Sigmoid colon (tissue), 7 donors: ENCODE results near the gene GALNT13. TPM values are rescaled to one million over a fixed set of nuclear protein-coding genes. Genes with fewer than 3 reads are reported as not detected.

ENCODE experiments used
- DNase-seq: peaks from one replicate; pipeline ENCODE4 v3.0.0-alpha.2; 2019
- H3K27ac ChIP-seq, 4 donors: fragments of 200-600 bp; sonication (generic); one replicate each; pipeline ENCODE4 v1.5.1; 2016 to 2019; ENCODE audit warnings: mild to moderate bottlenecking in 1 of 4
- H3K27me3 ChIP-seq, 3 donors: fragments of 200-600 bp; sonication (generic); one replicate each; pipeline ENCODE4 v1.5.1; 2019; ENCODE audit warnings: mild to moderate bottlenecking in 1 of 3
- H3K36me3 ChIP-seq, 4 donors: fragments of 200-600 bp; sonication (generic); one replicate each; pipeline ENCODE4 v1.5.1; 2016 to 2019
- H3K4me1 ChIP-seq, 4 donors: fragments of 200-600 bp; sonication (generic); one replicate each; pipeline ENCODE4 v1.5.1; 2017 to 2019
- H3K4me3 ChIP-seq, 4 donors: fragments of 200-600 bp; sonication (generic); one replicate each; pipeline ENCODE4 v1.5.1; 2017 to 2019; ENCODE audit warnings: mild to moderate bottlenecking in 2 of 4, moderate library complexity in 1 of 4
- H3K9me3 ChIP-seq, 4 donors: fragments of 200-600 bp in 3 of 4; sonication (generic) in 3 of 4; one replicate each; pipeline versions ENCODE4 v1.5.1 to v1.6.1; 2013 to 2019
- EP300 ChIP-seq, 4 donors: sonication (generic); formaldehyde crosslinking; IDR thresholded peaks; one replicate each; pipeline ENCODE4 v1.6.1; 2017; ENCODE audit warnings: antibody characterized with exemption in 4 of 4
- POLR2A ChIP-seq, 2 donors: fragments of 450-650 bp; IDR thresholded peaks; one replicate each; pipeline ENCODE4 v1.6.1; 2016; ENCODE audit warnings: antibody characterized with exemption in 2 of 2, mild to moderate bottlenecking in 2 of 2, moderate library complexity in 2 of 2
- POLR2AphosphoS5 ChIP-seq, 4 donors: sonication (generic); formaldehyde crosslinking; IDR thresholded peaks; one replicate each; pipeline ENCODE4 v1.6.1; 2017; ENCODE audit warnings: antibody characterized with exemption in 4 of 4
- WGBS, 2 donors: extraction: QIAGEN DNeasy Blood & Tissue Kit; methylation state at CpG; one replicate each; pipeline ENCODE4 v1.1.7; 2013; 5-methylcytosine and 5-hydroxymethylcytosine counted together
- intact Hi-C: fragments of 100-400 bp; cut with DNase I; formaldehyde crosslinking; loops from one replicate; pipeline ENCODE4 v1.15.1; 2023
- polyA plus RNA-seq, 3 donors: library from polyadenylated mRNA; stranded (reverse); fragments of 200-250 nt; gene quantifications; one replicate each; pipeline ENCODE4 v1.2.3, GENCODE V29; 2013
- total RNA-seq, 4 donors: library from RNA; depleted of rRNA; stranded (reverse); fragments of >200 nt; gene quantifications; one replicate each; pipeline ENCODE4 v1.1.0, GENCODE V29; 2016
- TF ChIP-seq, protein P1 (sequence below), 4 experiments: fragments of 450-650 bp in 3 of 4; fragments of 200-600 bp in 1 of 4; IDR thresholded peaks; one replicate each; pipeline ENCODE4 v1.5.1; 2016 to 2019; ENCODE audit warnings: antibody characterized with exemption in 4 of 4, mild to moderate bottlenecking in 3 of 4, moderate library complexity in 2 of 4
- donor health status: healthy with polysubstance abuse.
- donor health status: Bipolar disorder and iron deficiency.
- donor health status: healthy.

GALNT13 gene
- total and polyA plus RNA-seq, 7 donors: under 0.01 to 2.5 (median 0.82) TPM; not detected in 1

DNA sequence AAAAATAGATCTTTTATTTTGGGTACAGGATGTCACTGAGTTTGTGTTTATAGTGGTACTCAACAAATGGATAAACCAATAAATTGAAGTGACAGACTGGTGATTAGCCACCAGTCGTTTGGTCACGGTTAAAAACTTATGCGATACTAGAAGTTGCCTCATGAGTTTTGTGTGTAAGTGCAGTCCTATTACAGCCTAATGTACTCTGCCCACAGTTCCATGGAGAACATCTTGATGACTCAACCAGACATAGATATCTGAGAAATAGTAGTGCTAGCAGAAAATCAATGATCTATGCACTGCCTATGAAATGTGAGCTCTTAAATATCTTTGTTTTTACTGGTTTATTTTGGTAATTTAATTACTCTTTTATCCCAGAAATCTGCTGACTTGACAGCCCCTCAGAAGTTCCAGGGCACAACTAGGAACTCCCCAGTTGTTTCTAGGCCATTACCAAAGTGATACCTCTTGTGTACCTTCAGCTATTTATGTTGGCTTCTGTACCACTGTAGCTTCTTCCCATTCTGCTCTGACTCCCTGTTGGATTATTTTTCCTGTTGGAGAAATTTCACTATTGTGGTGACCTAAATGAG is 617.6 kb downstream of the GALNT13 start:
- no peaks in the 10 kb centered on the region for H3K4me1 ChIP-seq
- intact Hi-C loops: no loop called here
- H3K27ac ChIP-seq: no peak overlapping the region
- H3K27me3 ChIP-seq: no peaks in the 10 kb centered on the region
- H3K9me3 ChIP-seq: no peaks in the 10 kb centered on the region
- WGBS, 2 donors: 92 to 93% methylated on average over 3 of the region's 3 CpGs
- H3K36me3 ChIP-seq: no peaks in the 10 kb centered on the region
- TF ChIP-seq EP300 (IDR thresholded peaks at IDR 0.05) (no peak), POLR2A (IDR thresholded peaks at IDR 0.05) (no peak), POLR2AphosphoS5 (IDR thresholded peaks at IDR 0.05) (no peak)
- TF ChIP-seq, protein P1, sequence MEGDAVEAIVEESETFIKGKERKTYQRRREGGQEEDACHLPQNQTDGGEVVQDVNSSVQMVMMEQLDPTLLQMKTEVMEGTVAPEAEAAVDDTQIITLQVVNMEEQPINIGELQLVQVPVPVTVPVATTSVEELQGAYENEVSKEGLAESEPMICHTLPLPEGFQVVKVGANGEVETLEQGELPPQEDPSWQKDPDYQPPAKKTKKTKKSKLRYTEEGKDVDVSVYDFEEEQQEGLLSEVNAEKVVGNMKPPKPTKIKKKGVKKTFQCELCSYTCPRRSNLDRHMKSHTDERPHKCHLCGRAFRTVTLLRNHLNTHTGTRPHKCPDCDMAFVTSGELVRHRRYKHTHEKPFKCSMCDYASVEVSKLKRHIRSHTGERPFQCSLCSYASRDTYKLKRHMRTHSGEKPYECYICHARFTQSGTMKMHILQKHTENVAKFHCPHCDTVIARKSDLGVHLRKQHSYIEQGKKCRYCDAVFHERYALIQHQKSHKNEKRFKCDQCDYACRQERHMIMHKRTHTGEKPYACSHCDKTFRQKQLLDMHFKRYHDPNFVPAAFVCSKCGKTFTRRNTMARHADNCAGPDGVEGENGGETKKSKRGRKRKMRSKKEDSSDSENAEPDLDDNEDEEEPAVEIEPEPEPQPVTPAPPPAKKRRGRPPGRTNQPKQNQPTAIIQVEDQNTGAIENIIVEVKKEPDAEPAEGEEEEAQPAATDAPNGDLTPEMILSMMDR (IDR thresholded peaks at IDR 0.05): no peak
- H3K4me3 ChIP-seq: no peak overlapping the region
- no peak for DNase-seq

DNA sequence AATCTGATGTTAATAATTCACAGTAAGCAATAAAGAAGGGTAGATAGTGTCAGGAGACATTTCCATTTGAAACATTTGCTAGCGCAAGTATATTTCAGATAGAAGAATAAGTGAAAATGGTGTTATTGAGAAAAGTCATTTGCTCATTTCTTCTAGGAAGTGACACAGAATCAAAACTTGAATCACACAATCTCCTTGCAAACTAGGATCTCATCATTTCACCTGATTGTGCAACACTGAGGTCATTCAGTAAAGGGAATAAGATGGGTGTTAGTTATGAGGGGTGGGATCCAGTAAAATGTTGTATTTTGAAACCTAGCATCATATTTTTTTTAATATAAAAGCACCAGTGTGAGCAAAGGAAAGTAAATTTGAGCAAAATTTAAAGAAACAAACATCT is 618.8 kb downstream of the GALNT13 start:
- intact Hi-C loops: no loop called here
- no peaks in the 10 kb centered on the region for H3K4me1 ChIP-seq
- no peaks in the 10 kb centered on the region for H3K36me3 ChIP-seq
- H3K27ac ChIP-seq: no peak overlapping the region
- DNase-seq: no peak
- H3K4me3 ChIP-seq: no peak overlapping the region
- TF ChIP-seq POLR2AphosphoS5 (IDR thresholded peaks at IDR 0.05): no peak
- TF ChIP-seq, protein P1 (IDR thresholded peaks at IDR 0.05): no peak
- TF ChIP-seq EP300 (IDR thresholded peaks at IDR 0.05): no peak
- no peak for TF ChIP-seq POLR2A (IDR thresholded peaks at IDR 0.05)
- H3K27me3 ChIP-seq: no peaks in the 10 kb centered on the region
- H3K9me3 ChIP-seq: no peaks in the 10 kb centered on the region
- 44 to 67% methylated on average over 1 of the region's 1 CpG for WGBS, 2 donors

DNA sequence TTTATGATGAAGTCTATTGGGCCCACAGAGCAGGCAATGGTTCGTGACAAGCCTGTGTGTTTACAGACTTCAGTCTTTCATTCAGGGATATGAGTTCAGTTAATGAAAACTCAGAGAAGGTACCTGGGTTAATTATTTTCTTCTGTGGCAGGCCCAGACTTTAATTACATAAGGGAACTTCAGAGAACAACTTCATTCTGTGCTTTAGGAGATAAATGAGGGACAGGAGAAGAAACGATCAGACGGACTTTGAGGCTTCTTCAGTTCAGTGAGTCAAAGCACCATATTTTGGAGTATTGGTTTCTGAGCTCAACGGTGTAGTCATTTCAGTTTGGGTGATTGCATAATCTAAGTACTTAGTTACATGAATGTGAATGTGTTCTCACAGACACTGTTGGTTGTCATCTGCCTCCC is 623.7 kb downstream of the GALNT13 start:
- no peaks in the 10 kb centered on the region for H3K9me3 ChIP-seq
- intact Hi-C loops: no loop called here
- no peak for DNase-seq
- H3K4me1 ChIP-seq: no peaks in the 10 kb centered on the region
- H3K27ac ChIP-seq: no peak overlapping the region
- H3K4me3 ChIP-seq: no peak overlapping the region
- WGBS, 2 donors: 21 to 64% methylated on average over 4 of the region's 4 CpGs
- TF ChIP-seq POLR2AphosphoS5 (IDR thresholded peaks at IDR 0.05) (no peak), POLR2A (IDR thresholded peaks at IDR 0.05) (no peak), EP300 (IDR thresholded peaks at IDR 0.05) (no peak)
- TF ChIP-seq, protein P1 (IDR thresholded peaks at IDR 0.05): no peak
- no peaks in the 10 kb centered on the region for H3K36me3 ChIP-seq
- H3K27me3 ChIP-seq: no peaks in the 10 kb centered on the region

DNA sequence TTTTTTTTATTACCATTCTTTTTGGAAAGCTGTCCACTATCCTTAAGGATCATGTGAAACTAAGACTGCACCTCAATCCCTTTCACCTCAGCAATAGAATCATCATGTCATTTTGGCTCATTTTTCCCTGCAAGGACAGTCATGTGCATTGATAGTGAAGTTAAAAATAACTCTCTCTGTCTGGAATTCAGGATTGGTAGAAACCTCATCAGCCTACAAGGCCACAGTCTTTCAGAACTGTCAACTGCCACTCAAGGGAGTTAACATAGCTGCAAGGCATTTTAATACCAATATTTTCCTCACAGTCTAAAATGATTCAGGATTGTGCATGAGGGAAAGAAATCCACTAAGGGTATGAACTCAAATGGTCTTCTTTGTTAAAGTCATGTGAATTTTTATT is 625.3 kb downstream of the GALNT13 start:
- no peak for DNase-seq
- Histone ChIP-seq H3K36me3 (no peaks in the 10 kb centered on the region), H3K27me3 (no peaks in the 10 kb centered on the region), H3K9me3 (no peaks in the 10 kb centered on the region), H3K27ac (no peak overlapping the region), H3K4me3 (no peak overlapping the region), H3K4me1 (no peaks in the 10 kb centered on the region)
- intact Hi-C loops: no loop called here
- TF ChIP-seq POLR2AphosphoS5 (IDR thresholded peaks at IDR 0.05) (no peak), POLR2A (IDR thresholded peaks at IDR 0.05) (no peak), EP300 (IDR thresholded peaks at IDR 0.05) (no peak)
- TF ChIP-seq, protein P1 (IDR thresholded peaks at IDR 0.05): no peak
